Keratinocyte (primary cell): ENCODE results near the gene NEUROG1. TPM values are rescaled to one million over a fixed set of nuclear protein-coding genes. Genes with fewer than 3 reads are reported as not detected.

Experiments used
- DNase-seq: peaks from one replicate; pipeline ENCODE4 v3.0.0-alpha.2; 2011; ENCODE audit warnings: low read depth, missing footprints, low spot score
- FAIRE-seq: peaks from 2 replicates; lab custom pipeline; 2011; peaks lifted over from hg19 to GRCh38; lab: Jason Lieb, UNC
- H2AFZ ChIP-seq: 2 replicates; pipeline ENCODE4 v1.6.0; 2012; ENCODE audit warnings: low read length, control low read depth, inconsistent platforms; ENCODE audit not compliant: control insufficient read depth
- H3K27ac ChIP-seq: 2 replicates; pipeline ENCODE4 v1.5.1; 2011; ENCODE audit warnings: low read length; ENCODE audit not compliant: control insufficient read depth, insufficient read depth
- H3K27me3 ChIP-seq: 3 replicates; pipeline ENCODE4 v1.6.0; 2011; ENCODE audit warnings: low read length; ENCODE audit not compliant: control insufficient read depth, insufficient read depth; ENCODE audit errors: extremely low read depth
- H3K36me3 ChIP-seq, 2 experiments: 2 replicates in 1 of 2; 3 replicates in 1 of 2; pipeline ENCODE4 v1.5.1; 2011; ENCODE audit warnings: low read length in 2 of 2, mild to moderate bottlenecking in 1 of 2; ENCODE audit not compliant: control insufficient read depth in 2 of 2, insufficient read depth in 2 of 2; ENCODE audit errors: extremely low read depth in 1 of 2
- H3K4me1 ChIP-seq: 3 replicates; pipeline ENCODE4 v1.5.1; 2011; ENCODE audit warnings: low read length; ENCODE audit not compliant: control insufficient read depth, insufficient read depth; ENCODE audit errors: extremely low read depth
- H3K4me2 ChIP-seq: 3 replicates; pipeline ENCODE4 v1.6.0; 2011; ENCODE audit warnings: low read depth, low read length; ENCODE audit not compliant: control insufficient read depth, insufficient read depth; ENCODE audit errors: extremely low read depth
- H3K4me3 ChIP-seq, 3 experiments: fragments of 200-600 bp in 1 of 3; sonication (generic) in 1 of 3; 2 replicates in 2 of 3; 3 replicates in 1 of 3; pipeline ENCODE4 v1.5.1; 2011 to 2016; ENCODE audit warnings: low read length in 3 of 3, mild to moderate bottlenecking in 3 of 3, control low read depth in 2 of 3, inconsistent platforms in 1 of 3, low read depth in 1 of 3, mixed read lengths in 1 of 3, mixed run types in 1 of 3, moderate library complexity in 1 of 3; ENCODE audit not compliant: control insufficient read depth in 2 of 3, insufficient read depth in 2 of 3; ENCODE audit errors: extremely low read depth in 1 of 3
- H3K79me2 ChIP-seq: 2 replicates; pipeline ENCODE4 v1.6.0; 2012; ENCODE audit warnings: low read length; ENCODE audit not compliant: control insufficient read depth, insufficient read depth
- H3K9ac ChIP-seq: 3 replicates; pipeline ENCODE4 v1.6.0; 2011; ENCODE audit warnings: low read length; ENCODE audit not compliant: control insufficient read depth, insufficient read depth; ENCODE audit errors: extremely low read depth
- H3K9me1 ChIP-seq: 3 replicates; pipeline ENCODE4 v1.6.0; 2011; ENCODE audit warnings: low read length; ENCODE audit not compliant: control insufficient read depth, insufficient read depth; ENCODE audit errors: extremely low read depth
- H3K9me3 ChIP-seq: 2 replicates; pipeline ENCODE4 v1.5.1; 2012; ENCODE audit warnings: low read depth, low read length; ENCODE audit not compliant: control insufficient read depth
- H4K20me1 ChIP-seq: 3 replicates; pipeline ENCODE4 v1.6.0; 2011; ENCODE audit warnings: low read length; ENCODE audit not compliant: control insufficient read depth, insufficient read depth; ENCODE audit errors: extremely low read depth
- CTCF ChIP-seq, 3 experiments: IDR thresholded peaks in 1 of 3; conservative IDR thresholded peaks in 1 of 3; optimal IDR thresholded peaks in 1 of 3; 2 replicates in 2 of 3; 3 replicates in 1 of 3; pipeline versions ENCODE3 to v1.5.1; 2011; ENCODE audit warnings: low read length in 3 of 3, mild to moderate bottlenecking in 3 of 3, moderate library complexity in 2 of 3, control low read depth in 1 of 3, inconsistent platforms in 1 of 3; ENCODE audit not compliant: insufficient read depth in 2 of 3; ENCODE audit errors: extremely low read depth in 1 of 3
- EZH2 ChIP-seq: IDR thresholded peaks from one replicate; pipeline ENCODE4 v1.6.1; 2012; ENCODE audit warnings: inconsistent platforms, mild to moderate bottlenecking, low read length, moderate library complexity
- dilution Hi-C: fragments of 300-500 bp; cut with MboI; formaldehyde crosslinking; loops from one replicate; pipeline ENCODE4 v1.7.0; 2020; ENCODE audit warnings: low sequenced_read_pairs; ENCODE audit not compliant: extremely low pct_ligation_motif_present
- polyA plus RNA-seq, 5 experiments: library from polyadenylated mRNA; depleted of rRNA in 3 of 5; stranded (reverse) in 3 of 5; stranded (forward) in 1 of 5; unstranded in 1 of 5; fragments of >200 nt; gene quantifications; 1 replicate in 1 of 5; 2 replicates in 3 of 5; 3 replicates in 1 of 5; pipeline versions ENCODE4 v1.2.1 to v1.2.3, GENCODE V29; 2011 to 2012; ENCODE audit warnings: missing spikeins in 2 of 5, low read depth in 1 of 5, low replicate concordance in 1 of 5

Gene NEUROG1
- polyA plus RNA-seq, 1 donor (not counting 4 experiments of a cell fraction or from before 2014, with no cell fraction given), result not detected

GRCh38 chr5:135568246-135568645, 32.5 kb upstream of the NEUROG1 start:
- DNase-seq (no peak), FAIRE-seq (no peak)
- Histone ChIP-seq H3K79me2 (no peaks in the 10 kb centered on the region), H2AFZ (no peak overlapping the region), H3K9me1 (no peaks in the 10 kb centered on the region), H3K4me2 (no peak overlapping the region), H3K9me3 (no peaks in the 10 kb centered on the region), H3K4me3 (no peak overlapping the region), H3K9ac (no peak overlapping the region), H4K20me1 (no peaks in the 10 kb centered on the region), H3K36me3 (no peaks in the 10 kb centered on the region), H3K4me1 (peaks cover 26% of the 10 kb centered on the region), H3K27me3 (no peaks in the 10 kb centered on the region), H3K27ac (no peak overlapping the region)
- TF ChIP-seq EZH2, result no peak
- TF ChIP-seq CTCF (optimal IDR thresholded peaks at IDR 0.05 in 1 of 3, IDR thresholded peaks at IDR 0.05 in 1 of 3, conservative IDR thresholded peaks at IDR 0.05 in 1 of 3; ENCODE audit: extremely low read depth in 1 of 3, insufficient read depth in 2 of 3, low read length in 3 of 3), result no peak
- dilution Hi-C loops, result no loop called here

DNA sequence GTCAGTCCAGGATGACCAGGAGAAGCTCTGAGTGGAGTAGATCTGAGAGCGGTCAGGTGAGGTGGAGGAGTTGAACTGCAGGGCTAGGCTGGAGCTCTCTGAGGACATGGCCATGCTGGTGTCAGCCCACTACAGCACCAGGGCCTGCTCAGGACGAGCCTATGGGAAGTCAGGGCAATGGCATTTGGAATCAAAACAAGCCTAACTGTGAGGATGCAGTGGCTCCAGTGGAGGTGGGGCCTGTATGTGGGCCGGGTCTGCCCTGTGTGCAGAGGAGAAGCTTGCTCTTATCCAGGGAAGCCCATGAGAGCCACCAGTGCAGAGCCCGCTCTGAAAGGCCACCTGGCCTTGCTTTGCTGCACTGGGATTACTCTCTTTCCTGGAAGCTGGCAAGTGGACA, 31.9 kb upstream of the NEUROG1 start:
- no peaks in the 10 kb centered on the region for H3K9me1 ChIP-seq
- H2AFZ ChIP-seq, result no peak overlapping the region
- no peaks in the 10 kb centered on the region for H3K27me3 ChIP-seq
- H3K4me3 ChIP-seq, result no peak overlapping the region
- H3K79me2 ChIP-seq, result no peaks in the 10 kb centered on the region
- TF ChIP-seq EZH2, result no peak
- no peak for TF ChIP-seq CTCF (optimal IDR thresholded peaks at IDR 0.05 in 1 of 3, IDR thresholded peaks at IDR 0.05 in 1 of 3, conservative IDR thresholded peaks at IDR 0.05 in 1 of 3; ENCODE audit: extremely low read depth in 1 of 3, insufficient read depth in 2 of 3, low read length in 3 of 3)
- no peaks in the 10 kb centered on the region for H4K20me1 ChIP-seq
- DNase-seq (no peak), FAIRE-seq (no peak)
- no peaks in the 10 kb centered on the region for H3K9me3 ChIP-seq
- H3K4me2 ChIP-seq, result no peak overlapping the region
- no peaks in the 10 kb centered on the region for H3K36me3 ChIP-seq
- no peak overlapping the region for H3K9ac ChIP-seq
- H3K4me1 ChIP-seq, result peaks cover 26% of the 10 kb centered on the region
- no peak overlapping the region for H3K27ac ChIP-seq
- dilution Hi-C loops, result no loop called here
